Upper lobe of right lung (tissue), 1 donor: Measurements from ENCODE around the gene KCTD19. TPM values are rescaled to one million over a fixed set of nuclear protein-coding genes. Genes with fewer than 3 reads are reported as not detected.

Experiments used
- ATAC-seq: fragments of 200-7000 bp; cut with Tn5 transposase; one replicate; pipeline ENCODE4 v1.9.1; 2020; ENCODE audit warnings: mild to moderate bottlenecking, moderate library complexity
- DNase-seq: peaks from one replicate; pipeline ENCODE4 v3.0.0-alpha.2; 2020
- H3K27ac ChIP-seq: fragments of 200-600 bp; one replicate; pipeline ENCODE4 v1.8.0; 2022
- H3K27me3 ChIP-seq: fragments of 200-600 bp; one replicate; pipeline ENCODE4 v1.8.0; 2022; ENCODE audit warnings: mild to moderate bottlenecking
- H3K36me3 ChIP-seq: fragments of 200-600 bp; one replicate; pipeline ENCODE4 v1.8.0; 2022
- H3K4me1 ChIP-seq: fragments of 200-600 bp; one replicate; pipeline ENCODE4 v1.8.0; 2022
- H3K4me3 ChIP-seq: fragments of 200-600 bp; one replicate; pipeline ENCODE4 v1.8.0; 2022; ENCODE audit warnings: mild to moderate bottlenecking
- H3K9me3 ChIP-seq: fragments of 200-600 bp; one replicate; pipeline ENCODE4 v1.8.0; 2022
- intact Hi-C: fragments of 100-400 bp; cut with DNase I; formaldehyde crosslinking; loops from one replicate; pipeline ENCODE4 v1.11.0; 2022
- total RNA-seq: library from RNA; stranded (reverse); fragmentation: NEBNext Ultra II Directional; extraction: Animal tissue kit (Norgen Biotek cat#: 25700); gene quantifications from one replicate; pipeline ENCODE4 v1.2.1, GENCODE V29; 2021
- TF ChIP-seq, protein P1 (sequence below): fragments of 200-600 bp; IDR thresholded peaks from one replicate; pipeline ENCODE4 v1.8.0; 2022; ENCODE audit warnings: antibody characterized with exemption
- donor health status: DM: no; HTN: yes; CAD: no; lungs with severe emphysema.

KCTD19 gene
- total RNA-seq, 1 donor from 2014 or later = 1.4 TPM

- no peak for ATAC-seq
- DNase-seq = no peak
Observed at GRCh38 chr16:67294938-67295361, 31.6 kb downstream of the KCTD19 start.

DNA sequence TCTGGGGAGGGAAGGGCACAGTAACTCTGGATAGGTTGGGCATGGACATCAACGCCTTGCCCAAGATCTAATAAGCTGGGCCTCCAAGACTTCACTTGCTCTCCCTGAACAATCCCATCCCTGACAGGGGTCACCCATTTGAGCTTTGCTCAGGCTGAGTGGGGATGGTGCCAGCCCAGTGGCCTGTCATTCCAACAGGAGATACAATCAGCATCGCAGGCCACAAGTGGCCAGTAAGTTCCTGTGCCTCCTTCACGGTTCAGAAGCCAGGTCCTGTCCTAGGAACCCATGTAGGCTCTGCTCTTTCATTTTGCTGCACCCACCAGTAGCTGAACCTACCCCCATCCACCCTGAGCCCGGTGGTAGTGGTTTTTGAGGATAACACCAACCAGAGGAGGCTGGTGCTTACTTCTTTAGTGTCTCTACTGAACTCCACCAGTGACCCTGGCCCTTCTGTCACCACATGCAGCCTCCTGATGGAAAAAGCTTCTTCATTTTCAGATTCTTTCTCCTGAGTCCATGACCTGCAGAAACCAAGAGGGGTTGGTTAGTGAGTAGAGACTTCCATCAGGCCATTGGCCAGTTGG lies 32.3 kb downstream of the KCTD19 start:
- no peak overlapping the region for H3K27ac ChIP-seq
- intact Hi-C loops = no loop called here
- TF ChIP-seq, protein P1, sequence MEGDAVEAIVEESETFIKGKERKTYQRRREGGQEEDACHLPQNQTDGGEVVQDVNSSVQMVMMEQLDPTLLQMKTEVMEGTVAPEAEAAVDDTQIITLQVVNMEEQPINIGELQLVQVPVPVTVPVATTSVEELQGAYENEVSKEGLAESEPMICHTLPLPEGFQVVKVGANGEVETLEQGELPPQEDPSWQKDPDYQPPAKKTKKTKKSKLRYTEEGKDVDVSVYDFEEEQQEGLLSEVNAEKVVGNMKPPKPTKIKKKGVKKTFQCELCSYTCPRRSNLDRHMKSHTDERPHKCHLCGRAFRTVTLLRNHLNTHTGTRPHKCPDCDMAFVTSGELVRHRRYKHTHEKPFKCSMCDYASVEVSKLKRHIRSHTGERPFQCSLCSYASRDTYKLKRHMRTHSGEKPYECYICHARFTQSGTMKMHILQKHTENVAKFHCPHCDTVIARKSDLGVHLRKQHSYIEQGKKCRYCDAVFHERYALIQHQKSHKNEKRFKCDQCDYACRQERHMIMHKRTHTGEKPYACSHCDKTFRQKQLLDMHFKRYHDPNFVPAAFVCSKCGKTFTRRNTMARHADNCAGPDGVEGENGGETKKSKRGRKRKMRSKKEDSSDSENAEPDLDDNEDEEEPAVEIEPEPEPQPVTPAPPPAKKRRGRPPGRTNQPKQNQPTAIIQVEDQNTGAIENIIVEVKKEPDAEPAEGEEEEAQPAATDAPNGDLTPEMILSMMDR = no peak
- no peaks in the 10 kb centered on the region for H3K27me3 ChIP-seq
- DNase-seq = no peak
- no peaks in the 10 kb centered on the region for H3K36me3 ChIP-seq
- H3K9me3 ChIP-seq = no peaks in the 10 kb centered on the region
- H3K4me3 ChIP-seq = no peak overlapping the region
- no peak for ATAC-seq
- H3K4me1 ChIP-seq = no peaks in the 10 kb centered on the region

More at GRCh38 chr16:67294938-67295361, 31.6 kb downstream of the KCTD19 start:
- no peak overlapping the region for H3K27ac ChIP-seq
- TF ChIP-seq, protein P1 = no peak
- no peaks in the 10 kb centered on the region for H3K4me1 ChIP-seq
- no peak overlapping the region for H3K4me3 ChIP-seq
- H3K9me3 ChIP-seq = no peaks in the 10 kb centered on the region
- no peaks in the 10 kb centered on the region for H3K36me3 ChIP-seq
- no peaks in the 10 kb centered on the region for H3K27me3 ChIP-seq
- intact Hi-C loops = no loop called here

DNA sequence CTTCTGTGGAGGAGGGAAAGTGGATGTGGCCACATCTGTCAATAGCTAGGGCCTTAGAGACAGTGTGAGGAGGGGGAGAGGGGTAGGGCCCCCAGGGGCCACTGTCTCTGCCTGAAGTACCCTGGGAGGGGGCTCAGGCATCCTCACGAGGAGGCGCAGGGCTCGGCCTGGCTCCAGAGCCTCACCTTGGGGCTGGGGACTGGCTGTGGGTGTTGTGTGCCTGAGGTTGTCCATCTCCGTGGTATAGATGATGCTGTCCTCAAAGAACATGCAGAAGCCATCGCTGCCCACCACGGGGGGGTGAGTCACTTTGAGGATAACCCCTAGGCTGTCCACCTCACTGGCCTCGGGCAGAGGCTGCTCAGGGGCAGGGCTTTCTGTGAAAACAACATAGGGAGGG lies 35.1 kb downstream of the KCTD19 start:
- no peak for ATAC-seq
- TF ChIP-seq, protein P1 = no peak
- H3K9me3 ChIP-seq = no peaks in the 10 kb centered on the region
- no peaks in the 10 kb centered on the region for H3K36me3 ChIP-seq
- DNase-seq = no peak
- no peak overlapping the region for H3K27ac ChIP-seq
- H3K4me1 ChIP-seq = no peaks in the 10 kb centered on the region
- intact Hi-C loops = no loop called here
- no peak overlapping the region for H3K4me3 ChIP-seq
- H3K27me3 ChIP-seq = no peaks in the 10 kb centered on the region

- ATAC-seq (no peak), DNase-seq (no peak)
- H3K36me3 ChIP-seq = no peaks in the 10 kb centered on the region
- H3K4me3 ChIP-seq = no peak overlapping the region
- TF ChIP-seq, protein P1 = no peak
- H3K27me3 ChIP-seq = no peaks in the 10 kb centered on the region
- no peaks in the 10 kb centered on the region for H3K9me3 ChIP-seq
- H3K27ac ChIP-seq = no peak overlapping the region
- intact Hi-C loops = no loop called here
- no peaks in the 10 kb centered on the region for H3K4me1 ChIP-seq
Observed at GRCh38 chr16:67287960-67288359, 38.6 kb downstream of the KCTD19 start.

GRCh38 chr16:67286441-67287235 lies 39.9 kb downstream of the KCTD19 start:
- Histone ChIP-seq H3K27me3 (no peaks in the 10 kb centered on the region), H3K4me3 (no peak overlapping the region), H3K36me3 (no peaks in the 10 kb centered on the region), H3K27ac (no peak overlapping the region), H3K4me1 (no peaks in the 10 kb centered on the region), H3K9me3 (no peaks in the 10 kb centered on the region)
- ATAC-seq (no peak), DNase-seq (no peak)
- intact Hi-C loops = no loop called here
- TF ChIP-seq, protein P1 = no peak
